GM21528 (cell line): Measurements from ENCODE around the gene GPR37L1.
"Not testable (repeated sequence)": the region's sequence is repeated elsewhere in the genome, so short reads cannot be mapped to it uniquely, and the experiment has no call there.

Experiments used
- ATAC-seq: cut with Tn5 transposase; IDR thresholded peaks from one replicate; pipeline ENCODE4 v1.9.1; 2021; ENCODE audit warnings: mild to moderate bottlenecking, moderate library complexity; ENCODE audit not compliant: unreplicated experiment, low FRiP score

The GPR37L1 gene

DNA sequence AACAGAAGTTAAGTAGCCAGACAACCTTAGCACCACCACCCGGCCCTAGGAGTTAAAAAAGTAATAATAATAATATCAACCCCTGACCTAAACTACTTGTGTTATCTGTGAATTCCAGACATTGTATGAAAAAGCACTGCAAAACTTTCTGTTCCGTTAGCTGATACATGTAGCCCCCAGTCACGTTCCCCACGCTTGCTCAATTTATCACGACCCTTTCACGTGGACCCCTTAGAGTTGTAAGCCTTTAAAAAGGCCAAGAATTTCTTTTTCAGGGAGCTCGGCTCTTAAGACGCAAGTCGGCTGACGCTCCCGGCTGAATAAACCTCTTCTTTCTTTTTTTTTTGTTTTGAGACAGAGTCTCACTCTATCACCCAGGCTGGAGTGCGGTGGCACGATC, 44.3 kb downstream of the GPR37L1 start:
- ATAC-seq: not testable (repeated sequence)

- ATAC-seq: no peak
Measured at GRCh38 chr1:202167708-202168415, 45.1 kb downstream of the GPR37L1 start.

DNA sequence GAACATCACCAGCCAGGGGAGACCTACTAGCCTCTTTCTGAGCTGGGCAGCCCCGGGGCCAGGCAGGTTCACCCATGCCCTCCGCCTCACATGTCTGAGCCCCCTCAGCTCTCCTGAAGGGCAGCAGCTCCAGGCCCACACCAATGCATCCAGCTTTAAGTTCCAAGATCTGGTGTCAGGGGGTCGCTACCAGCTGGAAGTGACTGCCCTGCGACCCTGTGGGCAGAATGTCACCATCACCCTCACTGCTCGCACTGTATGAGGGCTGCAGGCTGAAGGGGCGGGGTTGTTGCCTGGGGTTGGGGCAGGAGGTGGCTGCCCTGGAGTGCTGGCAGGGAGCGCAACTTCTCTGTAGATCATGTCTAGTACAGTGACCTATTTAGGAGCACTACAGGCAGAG, 46.1 kb downstream of the GPR37L1 start:
- ATAC-seq: no peak

DNA sequence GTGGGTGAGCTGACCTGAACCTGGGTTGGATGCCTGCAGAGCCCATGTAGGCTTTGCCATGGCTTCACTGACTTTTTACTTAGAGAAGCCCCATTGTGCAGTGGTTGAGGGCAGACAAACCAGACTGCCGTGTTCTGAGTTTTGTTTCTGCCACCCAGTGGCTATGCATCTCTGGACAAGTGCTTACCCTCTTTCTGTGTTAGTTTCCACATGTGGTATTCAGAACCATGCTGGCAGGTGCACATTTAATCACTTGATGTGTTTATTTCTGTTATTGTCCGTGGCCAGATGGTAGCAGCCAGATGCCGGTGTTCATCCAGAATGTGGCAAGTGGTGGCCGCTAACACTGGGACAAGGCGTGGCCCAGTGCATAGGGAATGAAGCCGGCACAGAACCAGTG, 48.0 kb downstream of the GPR37L1 start:
- no peak for ATAC-seq

DNA sequence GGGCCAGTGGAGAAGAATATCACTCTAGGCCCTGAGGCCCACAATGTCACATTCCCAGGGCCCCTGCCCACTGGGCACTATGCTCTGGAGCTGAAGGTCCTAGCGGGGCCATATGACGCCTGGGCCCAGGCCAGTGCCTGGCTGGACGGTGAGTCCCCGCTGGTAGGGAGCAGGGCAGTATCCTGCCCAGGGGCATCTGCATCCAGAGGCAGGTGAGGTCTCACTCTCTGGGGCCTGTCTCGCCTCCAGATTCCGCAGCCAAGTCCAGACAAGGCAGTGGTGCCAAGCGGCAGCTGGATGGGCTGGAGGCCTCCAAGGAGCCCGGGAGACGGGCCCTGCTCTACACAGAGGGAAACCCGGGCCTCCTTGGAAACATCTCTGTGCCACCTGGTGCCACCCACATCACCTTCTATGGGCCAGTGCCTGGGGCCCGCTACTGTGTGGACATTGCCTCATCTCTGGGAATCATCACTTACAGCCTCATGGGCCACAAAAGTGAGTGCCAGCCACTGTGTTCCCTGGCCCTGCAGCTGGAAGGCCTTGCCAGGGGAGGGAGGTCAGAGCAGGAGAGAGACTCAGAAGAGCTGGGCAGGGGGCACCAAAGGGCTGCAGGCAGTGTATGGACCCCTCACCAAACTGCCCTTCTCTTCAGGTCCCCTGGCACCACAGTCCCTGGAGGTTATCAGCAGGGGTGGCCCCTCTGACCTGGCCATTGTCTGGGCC, 48.7 kb downstream of the GPR37L1 start:
- ATAC-seq: no peak

- ATAC-seq: no peak
Measured at GRCh38 chr1:202172015-202172355, 49.3 kb downstream of the GPR37L1 start.

- no peak for ATAC-seq
Measured at GRCh38 chr1:202173993-202174392, 51.3 kb downstream of the GPR37L1 start.

GRCh38 chr1:202176949-202177927, 54.5 kb downstream of the GPR37L1 start:
- no peak for ATAC-seq

- ATAC-seq: no peak
Measured at GRCh38 chr1:202179828-202180750, 57.4 kb downstream of the GPR37L1 start.

DNA sequence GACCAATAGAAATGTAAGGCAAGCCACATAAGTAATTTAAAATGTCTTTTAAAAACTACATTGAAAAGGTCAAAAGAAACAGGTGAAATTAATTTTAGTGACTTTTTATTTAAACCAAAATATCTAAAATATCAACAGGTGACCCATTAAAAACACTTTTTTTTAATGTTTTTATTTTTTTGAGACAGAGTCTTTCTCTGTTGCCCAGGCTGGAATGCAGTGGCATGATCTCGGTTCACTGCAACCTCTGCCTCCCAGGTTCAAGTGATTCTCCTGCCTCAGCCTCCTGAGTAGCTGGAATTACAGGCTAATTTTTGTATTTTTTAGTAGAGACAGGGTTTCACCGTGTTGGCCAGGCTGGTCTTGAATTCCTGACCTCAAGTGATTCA, 58.0 kb downstream of the GPR37L1 start:
- ATAC-seq: not testable (repeated sequence)

GRCh38 chr1:202181586-202181985, 58.9 kb downstream of the GPR37L1 start:
- no peak for ATAC-seq

DNA sequence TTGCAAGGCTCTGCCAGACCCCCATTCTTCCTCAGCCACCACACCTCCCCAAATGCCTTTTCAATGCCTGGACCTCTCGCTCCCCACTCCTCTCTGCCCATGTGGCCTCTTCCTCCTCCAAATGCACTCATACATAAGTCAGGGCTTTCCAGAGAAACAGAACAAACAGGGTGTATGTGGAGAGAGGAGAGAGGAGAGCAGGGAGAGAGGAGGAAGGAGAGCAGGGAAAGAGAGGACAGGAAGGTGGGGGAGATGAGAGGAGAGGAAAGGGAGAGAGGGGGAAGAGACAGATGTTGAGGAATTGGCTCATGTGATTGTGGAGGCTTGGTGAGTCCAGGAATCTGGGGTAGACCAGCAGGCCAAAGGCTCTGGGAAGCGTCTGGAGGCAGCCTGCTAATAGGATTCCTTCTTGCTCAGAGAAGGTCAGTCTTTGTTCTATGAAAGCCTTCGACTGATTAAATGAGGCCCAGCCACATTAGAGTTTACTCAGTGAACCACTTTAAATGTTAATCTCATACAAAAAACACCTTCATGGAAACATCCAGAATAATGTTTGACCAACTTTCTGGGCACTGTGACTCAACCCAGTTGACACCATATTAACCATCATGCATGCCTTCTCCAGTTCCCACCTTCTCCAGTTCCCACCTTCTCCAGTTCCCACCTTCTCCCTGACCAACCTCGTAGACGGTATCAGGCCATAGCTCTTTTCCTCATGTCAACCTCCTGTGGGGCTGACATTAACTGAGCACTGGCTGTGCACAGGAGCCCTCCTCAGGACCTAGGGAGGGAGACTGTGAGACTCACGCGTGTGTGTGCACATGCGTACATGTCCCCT, 59.5 kb downstream of the GPR37L1 start:
- no peak for ATAC-seq
